Central memory CD4-positive, alpha-beta T cell (primary cell): Measurements from ENCODE around the gene PDS5B.

Source experiments
- DNase-seq: peaks from one replicate; pipeline ENCODE4 v3.0.0; 2022

The PDS5B gene

DNA sequence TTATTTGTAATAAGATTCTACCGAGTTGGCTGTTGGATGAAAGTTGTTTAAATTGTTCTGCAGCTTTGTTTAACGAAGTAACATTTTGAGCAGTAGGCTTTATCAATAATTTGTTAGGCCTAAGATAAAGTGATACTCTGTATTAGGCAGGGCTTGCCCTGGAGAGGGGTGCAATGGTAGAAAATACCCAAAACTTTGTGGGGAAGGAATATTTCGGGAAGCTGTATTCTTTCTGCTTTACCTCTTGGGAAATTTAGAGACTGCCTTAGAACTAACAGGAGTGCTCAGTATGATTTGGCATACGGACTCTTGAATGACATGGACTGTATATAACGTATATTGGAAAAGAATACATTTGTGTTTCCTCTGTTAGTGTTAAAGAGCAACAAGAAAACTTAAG is 2.5 kb downstream of the PDS5B start:
- no peak for DNase-seq

DNA sequence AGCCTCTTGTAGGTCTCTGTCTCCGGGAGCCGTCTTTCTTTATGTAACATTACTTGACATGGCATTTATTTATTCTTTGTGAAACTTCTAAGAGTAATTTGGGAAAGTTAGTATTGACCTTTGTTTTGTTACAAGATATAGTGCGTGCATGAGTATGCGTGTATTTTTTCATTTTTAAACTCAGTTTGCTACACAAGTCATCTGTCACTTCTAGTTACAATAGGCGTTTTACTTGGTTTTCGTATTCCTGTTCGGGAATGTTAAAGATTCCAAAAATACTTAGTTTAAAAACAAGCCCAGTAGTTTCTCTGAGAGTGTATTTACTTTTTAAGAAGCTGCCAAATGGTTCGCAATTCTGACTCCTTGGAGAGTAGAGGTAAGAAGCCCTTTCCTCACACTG is 3.2 kb downstream of the PDS5B start:
- DNase-seq = no peak

DNA sequence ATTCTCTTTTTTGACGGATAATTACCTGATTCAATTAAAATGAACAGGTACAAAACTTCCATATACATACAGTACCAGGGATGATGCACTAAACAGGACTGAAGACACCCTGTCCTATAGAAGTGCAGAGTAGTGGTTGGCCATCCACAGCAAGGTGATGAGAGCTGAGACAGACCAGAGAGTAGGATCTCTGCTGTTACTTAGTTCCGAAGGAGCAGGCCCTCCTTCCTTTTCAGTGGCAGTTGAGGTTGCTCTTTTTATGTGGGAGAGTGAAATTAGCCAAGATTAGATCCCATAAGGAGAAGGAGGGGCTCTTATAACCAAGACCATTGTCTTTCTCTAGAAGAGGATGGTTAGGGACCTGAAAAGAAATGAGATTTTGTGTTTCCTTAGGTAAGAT is 4.0 kb downstream of the PDS5B start:
- DNase-seq = no peak

DNA sequence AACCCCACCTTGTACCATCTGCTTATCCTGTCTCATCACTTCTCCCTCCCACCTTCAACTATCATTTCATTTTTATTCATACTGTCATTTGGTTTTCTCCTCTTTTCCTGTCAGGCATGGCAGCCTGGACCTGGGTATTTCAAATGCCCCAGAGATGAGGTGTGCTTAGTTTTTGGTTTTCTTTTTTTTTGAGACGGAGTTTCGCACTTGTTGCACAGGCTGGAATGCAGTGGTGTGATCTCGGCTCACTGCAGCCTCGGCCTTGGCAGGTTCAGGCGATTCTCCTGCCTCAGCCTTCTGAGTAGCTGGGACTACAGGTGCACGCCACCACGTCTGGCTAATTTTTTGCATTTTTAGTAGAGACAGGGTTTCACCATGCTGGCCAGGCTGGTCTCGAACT is 5.8 kb downstream of the PDS5B start:
- no peak for DNase-seq

DNA sequence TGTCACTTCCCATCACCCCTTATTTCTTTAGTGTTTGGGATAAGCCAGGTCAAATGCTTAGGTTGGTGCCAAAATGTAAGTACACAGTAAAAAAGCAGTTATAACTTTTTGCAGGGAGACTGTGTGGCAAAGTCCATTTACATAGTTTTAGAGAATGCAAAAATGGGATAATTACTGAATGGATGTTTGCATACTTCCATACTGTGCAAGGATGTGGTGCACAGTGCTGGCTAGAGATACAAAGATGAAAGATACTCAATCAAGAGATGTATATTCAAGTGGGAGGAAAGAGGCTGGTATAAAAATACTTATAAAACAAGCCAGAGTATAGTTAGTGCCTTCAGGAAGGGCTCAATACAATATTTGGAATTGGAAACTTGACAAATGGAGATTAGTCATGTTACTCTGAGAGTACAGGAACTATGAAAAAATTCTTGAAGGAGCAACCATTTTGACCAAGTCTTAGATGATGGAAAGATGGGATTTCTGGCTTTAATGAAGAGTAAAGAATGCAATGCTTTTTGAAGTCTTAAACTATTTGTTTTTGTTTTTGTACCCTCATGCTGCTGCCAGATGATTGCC is 8.0 kb downstream of the PDS5B start:
- DNase-seq = no peak

DNA sequence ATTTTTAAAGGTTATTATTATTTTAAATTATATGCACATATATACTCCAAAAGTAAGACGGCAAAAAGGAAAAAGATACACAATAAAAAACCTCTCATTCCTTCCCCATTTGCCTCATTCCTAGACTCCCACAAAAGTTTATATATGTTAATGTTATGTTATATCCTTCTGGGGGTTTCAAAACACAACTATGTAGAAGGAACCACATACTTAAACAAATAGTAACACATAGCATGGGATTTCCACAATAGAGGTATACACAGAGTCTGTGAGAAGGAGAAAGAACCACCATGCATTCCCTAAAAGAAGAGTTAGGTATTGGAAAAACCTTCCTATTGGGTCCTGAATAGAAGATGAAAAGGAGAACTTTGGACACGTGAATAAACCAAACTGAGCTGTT is 9.1 kb downstream of the PDS5B start:
- no peak for DNase-seq

DNA sequence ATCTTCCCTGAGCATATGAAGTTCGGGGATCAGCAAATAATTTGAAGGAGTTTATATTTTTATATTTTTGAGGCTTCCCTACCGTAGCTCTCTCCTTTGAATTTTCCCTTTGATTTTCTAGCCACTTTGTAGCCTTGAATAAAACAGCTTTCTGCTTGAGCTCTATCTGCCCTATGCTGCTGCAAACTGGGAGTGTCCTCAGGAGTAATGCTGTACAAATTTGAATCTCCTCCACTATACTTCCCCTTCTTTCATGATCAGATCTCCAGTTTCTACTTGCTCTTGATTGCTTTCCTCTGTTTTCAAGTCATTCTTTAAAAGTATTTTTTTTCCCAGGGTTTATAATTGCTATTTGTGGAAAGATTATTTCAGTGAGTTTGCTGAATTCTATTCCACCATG is 14.6 kb downstream of the PDS5B start:
- no peak for DNase-seq

DNA sequence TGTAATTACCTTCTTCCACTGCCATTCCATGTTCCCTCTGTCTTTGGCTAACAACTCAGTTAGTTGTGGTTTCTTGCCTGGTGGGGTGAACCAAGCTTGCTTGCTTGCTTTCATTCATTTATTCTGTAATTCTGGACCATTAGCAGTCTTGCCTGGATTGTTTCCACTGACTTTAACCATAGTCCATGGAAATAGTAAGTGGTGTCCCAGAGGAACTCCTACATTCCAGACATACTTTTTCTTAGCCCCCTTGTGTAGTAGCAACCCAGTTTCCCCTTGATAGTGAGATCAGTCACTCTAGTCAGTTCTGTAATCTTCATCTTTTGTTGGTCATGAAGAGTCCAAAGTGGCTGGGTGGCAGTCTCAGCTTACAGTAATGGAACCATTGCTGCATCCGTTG is 23.2 kb downstream of the PDS5B start:
- no peak for DNase-seq

DNA sequence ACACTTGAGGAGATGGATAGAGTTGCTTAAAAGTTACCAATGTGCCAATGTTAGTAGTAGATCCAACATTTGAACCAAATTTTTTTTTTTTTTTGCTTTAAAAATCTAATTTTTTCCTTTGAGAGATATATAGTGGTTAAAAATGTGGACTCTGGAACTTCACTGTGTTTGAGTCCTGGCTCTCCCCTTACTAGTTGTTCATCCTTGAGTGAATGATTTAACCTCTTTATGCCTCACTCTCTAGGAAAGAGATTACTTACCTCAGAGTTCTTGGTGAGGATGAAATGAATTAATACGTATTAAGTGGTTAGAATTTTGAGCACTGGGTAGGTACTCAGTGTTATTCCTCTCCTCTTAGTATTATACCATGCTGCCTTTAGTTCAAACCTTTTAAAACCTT is 24.3 kb downstream of the PDS5B start:
- DNase-seq = no peak

DNA sequence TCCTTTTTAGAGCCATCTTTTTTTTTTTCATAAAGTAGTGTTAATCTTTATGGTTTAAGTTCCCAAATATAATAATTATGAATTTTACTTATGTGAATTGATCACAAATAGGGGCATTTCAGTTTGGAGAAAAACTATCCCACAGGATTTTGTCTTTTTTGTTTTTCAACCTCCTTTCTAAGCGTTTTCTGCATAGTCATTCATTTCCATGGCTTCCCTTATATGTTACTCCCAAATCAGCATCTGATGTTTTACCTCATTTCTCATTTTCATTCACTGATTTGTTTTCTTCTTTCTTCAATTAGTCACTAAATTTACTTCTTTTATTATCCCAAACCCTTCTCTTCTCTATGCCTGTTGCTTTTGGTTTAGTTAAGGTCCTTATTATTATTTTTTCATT is 24.7 kb downstream of the PDS5B start:
- no peak for DNase-seq

DNA sequence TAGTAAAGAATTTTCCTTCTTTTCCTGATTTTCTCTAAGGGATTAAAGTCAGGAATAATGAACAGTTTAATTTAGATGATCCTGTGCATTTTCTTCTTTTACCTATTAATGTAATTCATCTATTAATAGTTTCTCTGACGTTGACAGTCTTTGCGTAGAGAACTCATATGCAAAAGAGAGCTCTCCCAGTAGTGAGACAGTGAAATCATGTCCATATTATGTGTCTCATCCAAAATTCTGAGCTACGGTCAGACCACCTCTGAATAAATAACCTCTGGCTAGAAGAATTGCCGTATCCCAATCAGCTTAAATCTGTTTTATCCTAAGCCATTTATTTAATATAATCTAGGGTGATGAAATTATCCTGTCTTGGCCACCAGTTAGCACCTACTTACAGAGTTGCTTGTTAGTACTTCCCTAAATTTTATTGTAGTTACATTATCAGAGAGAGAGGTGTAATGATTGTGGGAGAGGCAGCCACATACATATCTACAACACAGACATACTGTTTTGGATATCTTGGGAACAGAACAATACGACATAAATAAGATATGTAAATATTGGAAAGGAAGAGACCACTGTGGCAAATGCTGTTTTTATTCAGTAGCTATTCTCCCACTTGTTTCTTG is 30.7 kb downstream of the PDS5B start:
- DNase-seq = no peak

DNA sequence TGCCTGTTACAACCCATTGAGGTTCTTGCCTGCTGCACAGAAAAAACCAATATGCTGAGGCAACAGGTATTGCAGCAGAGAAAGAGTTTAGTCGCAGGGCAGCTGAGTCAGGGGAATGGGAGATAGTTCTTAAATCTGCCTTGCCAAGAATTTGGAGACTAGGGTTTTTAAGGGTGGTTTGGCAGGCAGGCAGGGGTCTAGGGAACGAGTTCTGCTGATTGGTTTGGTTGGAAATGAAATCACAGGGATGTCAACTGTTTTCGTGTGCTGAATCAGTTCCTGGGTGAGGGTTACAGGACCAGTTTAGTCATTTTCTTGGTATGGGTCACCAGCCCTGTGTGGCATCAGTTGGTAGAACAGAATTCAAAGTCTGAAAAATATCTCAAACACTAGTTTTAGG is 36.6 kb downstream of the PDS5B start:
- no peak for DNase-seq

DNA sequence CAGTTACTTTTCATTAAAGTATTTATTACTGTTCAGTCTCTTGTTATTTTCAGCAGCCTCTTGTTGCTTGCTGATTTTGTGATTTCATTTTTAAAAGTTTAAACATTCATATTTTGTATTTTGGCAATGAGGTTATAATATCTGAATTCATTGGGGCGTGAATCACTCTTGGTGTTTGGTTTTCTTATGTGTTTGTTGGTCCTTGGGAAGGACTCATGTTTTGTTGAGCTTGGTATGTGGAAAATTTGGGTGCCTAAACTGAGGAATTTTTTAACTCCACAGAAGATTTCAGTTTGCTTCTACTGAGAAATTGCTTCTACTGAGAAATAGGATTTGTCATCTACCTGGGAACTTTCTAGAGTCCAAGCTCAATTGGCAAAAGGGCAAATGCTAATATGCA is 38.2 kb downstream of the PDS5B start:
- no peak for DNase-seq

DNA sequence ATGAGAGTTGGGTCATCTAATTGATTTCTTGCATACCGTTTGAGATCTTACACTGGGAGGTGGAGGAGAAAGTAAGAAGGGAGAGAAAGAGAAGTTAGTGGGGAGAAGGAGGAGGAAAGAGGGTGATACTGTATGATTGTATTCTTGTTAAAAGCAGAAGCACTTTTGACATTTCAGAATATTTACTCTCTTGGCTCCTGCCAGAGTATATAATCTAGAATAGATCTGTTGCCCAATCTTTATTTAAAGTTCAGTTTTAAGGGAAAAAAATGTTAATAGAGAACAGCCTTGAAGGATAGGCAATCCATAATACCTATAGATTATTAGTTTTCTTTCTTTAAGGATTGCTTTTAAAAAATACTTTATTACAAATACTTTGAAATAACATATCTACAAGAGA is 41.5 kb downstream of the PDS5B start:
- no peak for DNase-seq

DNA sequence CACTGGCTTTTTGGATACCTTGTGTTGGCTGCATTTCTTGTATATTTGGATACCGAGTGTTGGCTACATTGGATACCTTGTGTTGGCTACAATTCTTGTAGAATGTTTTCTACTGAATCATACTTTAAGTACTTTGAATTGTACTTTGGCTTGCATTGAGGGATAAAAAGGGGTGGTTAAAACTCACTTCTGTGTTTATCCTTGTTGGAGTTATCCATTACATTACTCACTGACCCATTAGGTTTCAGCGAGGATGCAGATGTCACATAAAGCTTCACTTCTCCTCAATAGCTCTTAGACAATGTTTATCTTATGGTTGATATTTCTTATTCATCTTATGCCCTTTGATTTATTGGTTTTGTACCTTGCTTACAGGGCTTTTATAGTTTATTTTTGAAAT is 43.1 kb downstream of the PDS5B start:
- DNase-seq = no peak

DNA sequence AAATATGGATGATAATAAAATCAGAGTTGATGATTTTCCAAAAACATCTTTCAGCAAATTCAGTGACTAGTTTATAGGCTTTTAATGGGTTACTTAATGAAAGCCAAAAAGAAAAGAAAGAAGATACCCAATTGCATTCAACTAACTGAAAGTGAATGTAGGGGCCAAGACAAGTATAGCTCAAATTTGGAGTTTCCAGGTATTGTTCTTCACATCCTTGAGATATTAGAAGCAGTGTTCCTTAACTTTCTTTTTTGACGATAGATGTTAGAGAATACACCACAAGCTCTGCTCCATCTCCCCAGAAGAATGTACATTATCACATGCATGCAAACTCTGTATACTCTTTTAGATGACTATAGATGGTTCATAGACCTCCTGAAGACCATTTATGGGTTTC is 43.6 kb downstream of the PDS5B start:
- no peak for DNase-seq

DNA sequence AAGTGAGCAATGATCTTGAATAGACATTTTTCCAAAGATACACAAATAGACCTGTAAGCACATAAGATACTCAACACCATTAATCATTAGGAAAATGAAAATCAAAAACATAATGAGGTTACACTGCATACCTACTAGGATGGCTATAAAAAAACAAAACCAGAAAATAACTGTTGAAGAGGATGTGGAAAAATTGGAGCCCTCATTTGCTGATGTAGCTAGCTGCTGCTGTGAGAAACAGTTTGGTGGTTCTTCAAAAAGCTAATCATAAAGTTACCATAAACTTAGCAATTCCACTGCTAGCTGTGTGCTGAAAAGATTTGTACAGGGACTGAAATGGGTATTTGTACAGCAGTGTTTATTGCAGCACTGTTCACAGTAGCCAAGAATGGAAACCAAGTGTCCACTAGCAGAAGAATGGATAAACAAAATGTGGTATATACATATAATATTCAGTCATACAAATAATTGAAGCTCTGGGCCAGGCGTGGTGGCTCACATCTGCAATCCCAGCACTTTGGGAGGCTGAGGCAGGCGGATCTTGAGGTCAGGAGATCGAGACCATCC is 46.2 kb downstream of the PDS5B start:
- DNase-seq = no peak

DNA sequence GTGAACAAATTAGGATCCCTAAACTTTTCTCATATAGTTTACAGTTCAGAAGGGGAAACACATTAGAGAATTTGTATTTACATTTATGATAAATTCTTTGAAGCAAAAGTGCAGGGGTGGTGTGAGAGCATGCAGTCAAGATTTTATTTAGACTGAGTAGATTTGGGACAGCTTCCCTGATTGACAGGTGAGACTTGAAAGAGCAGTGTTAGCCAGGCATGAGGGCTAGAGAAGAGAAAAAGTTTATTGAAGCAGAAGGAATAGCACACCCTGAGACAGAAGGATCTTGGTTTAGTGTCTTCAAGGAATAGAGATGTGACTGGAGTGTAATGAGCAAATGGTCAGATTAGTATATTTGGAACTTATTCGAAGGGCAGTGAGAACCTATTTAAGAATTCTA is 50.5 kb downstream of the PDS5B start:
- DNase-seq = no peak

DNA sequence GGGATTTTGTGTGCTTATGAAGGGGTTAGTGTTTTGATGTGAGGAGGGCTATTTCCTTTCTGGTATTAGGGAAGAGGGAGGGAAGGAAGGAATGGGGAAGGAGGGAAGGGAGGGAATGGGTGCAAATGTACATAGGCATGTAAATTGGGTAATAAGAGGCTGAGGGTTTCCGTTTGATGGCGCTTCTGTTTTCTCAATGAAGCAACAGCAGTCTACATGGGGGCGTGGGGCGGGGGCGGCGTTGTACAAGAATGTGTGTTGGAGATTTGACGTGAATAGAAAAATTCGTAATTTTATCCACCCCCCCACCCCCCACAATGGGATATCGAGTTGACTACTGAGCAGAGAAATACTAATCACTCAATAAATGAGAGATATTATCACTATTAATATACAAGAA is 52.5 kb downstream of the PDS5B start:
- DNase-seq = no peak

DNA sequence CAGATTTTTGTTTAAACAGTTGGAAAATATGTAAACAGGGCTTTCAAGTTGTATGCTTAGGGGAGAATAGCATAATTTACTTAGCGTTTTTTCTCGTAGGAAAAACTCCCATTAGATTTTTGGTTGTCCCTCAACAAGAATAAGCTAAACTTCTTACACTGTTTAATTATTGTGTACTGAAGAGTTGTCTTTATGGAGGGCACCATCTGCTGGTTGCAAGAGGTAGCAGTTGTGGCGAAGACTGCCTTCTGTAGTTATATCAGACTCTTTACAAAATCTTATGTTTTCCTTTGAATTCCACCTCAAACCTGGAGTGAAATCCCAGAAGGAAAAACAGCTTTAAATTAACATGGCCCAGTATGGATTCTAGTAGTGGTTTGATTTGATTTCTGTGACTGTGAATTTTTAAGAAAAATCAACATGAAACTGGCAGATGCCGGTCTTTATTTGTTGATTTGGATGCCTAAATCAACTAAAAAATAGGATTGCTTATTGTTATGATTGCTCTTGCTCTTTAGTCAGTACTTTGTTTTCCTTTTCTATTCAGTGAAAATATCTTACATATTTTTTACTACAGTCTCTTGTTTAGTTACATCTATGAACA is 53.4 kb downstream of the PDS5B start:
- DNase-seq = peak; percentile 48

DNA sequence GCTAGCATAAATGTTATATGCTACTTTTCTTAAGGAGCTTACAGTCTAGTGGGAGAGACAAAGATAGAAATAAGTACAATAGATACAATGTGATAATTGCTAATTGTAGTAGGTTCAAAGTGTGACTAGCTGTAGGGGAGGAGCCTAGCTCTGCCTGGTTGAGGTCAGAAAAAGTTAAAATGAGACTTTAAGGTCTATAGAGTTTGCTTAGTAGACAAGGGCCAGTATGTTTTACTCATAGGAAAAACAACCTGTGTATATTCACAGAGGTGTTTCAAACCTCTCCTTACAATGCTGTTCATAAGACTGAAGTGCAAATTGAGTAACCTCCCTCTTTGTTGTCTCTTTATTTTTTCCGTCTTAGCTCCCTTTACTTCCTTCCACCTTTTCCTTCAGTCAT is 56.1 kb downstream of the PDS5B start:
- DNase-seq = no peak

DNA sequence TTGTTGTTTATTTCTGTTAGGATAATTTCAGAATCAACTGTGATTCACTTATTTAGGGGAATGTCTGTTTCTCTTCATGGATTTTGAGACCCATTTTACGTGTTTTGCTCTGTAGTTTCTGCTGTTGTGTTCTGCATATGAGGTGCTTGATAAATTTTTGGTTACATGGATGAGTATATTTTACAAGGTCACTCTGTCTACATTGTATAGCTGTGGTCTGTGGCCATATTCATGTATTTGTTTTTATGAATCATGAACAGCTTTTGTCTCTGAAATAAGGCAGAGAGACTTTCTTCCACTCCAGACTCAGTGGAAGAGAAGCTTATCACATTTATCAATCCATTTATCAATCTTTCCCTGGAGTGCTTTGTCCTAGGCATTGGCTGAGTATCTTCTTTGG is 56.6 kb downstream of the PDS5B start:
- no peak for DNase-seq

DNA sequence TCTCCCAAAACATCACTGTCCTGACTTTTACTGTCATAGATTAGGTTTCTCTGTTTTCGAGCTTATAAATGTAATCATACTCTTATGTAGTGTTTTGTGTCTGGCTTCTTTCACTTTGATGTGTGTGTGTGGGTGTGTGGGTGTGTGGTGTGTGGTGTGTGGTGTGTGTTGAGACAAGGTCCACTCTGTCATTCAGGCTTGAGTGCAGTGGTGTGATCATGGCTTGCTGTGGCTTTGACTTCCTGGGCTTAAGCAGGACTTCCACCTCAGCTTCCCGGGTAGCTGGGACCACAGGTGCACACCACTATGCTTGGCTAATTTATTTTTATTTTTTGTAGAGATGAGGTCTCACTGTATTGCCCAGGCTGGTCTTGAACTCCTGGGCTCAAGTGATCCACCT is 59.6 kb downstream of the PDS5B start:
- DNase-seq = no peak

DNA sequence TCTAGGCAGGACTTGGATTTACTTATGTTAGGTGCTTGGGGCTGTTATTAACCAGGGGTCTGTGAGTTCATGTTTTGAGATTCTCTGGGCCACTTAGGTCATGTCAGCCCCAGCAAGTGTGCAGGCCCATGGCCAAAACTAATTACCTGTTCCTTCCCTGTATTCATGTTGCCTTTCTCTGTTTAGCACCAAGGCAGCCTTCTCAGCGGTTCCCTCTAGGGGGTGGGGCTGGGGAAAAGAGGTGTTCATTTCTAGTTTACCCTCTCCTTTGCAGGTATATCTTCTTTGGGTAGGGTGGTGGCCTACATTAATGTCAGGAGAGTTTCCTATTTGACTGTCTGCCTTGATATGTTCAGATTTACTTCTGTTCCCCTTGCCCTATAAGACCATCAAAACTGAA is 61.7 kb downstream of the PDS5B start:
- DNase-seq = no peak
